Fibroblast of the conjunctiva (primary cell): ENCODE measurements around the gene FRMD8.

Experiments
- DNase-seq: peaks from one replicate; pipeline ENCODE4 v3.0.0-alpha.2; 2010; ENCODE audit warnings: low read depth

Gene FRMD8

GRCh38 chr11:65454696-65455456, 68.4 kb downstream of the FRMD8 start:
- DNase-seq = peak; percentile 76

GRCh38 chr11:65456418-65456817, 70.0 kb downstream of the FRMD8 start:
- no peak for DNase-seq

GRCh38 chr11:65459552-65459951, 73.1 kb downstream of the FRMD8 start:
- no peak for DNase-seq
